Central memory CD8-positive, alpha-beta T cell (primary cell): ENCODE results near the gene PDCD1.

Source experiments
- ATAC-seq: fragments of 150-1000 bp; cut with Tn5 transposase; replicated peaks from 2 replicates; pipeline ENCODE4 v1.10.0; 2022; ENCODE audit warnings: mild to moderate bottlenecking, moderate FRiP score, moderate number of reproducible peaks; ENCODE audit not compliant: poor library complexity, severe bottlenecking; ENCODE audit errors: extremely low read depth
- DNase-seq, 2 donors: peaks; one replicate each; pipeline ENCODE4 v3.0.0; 2021; ENCODE audit warnings: low spot score in 2 of 2
- H3K27ac Mint-ChIP-seq: one replicate; pipeline ENCODE4 v1.8.0; 2022; ENCODE audit warnings: low read depth, mild to moderate bottlenecking, moderate library complexity, mixed read lengths
- H3K27me3 Mint-ChIP-seq: one replicate; pipeline ENCODE4 v1.8.0; 2022; ENCODE audit warnings: mixed read lengths
- H3K36me3 Mint-ChIP-seq: one replicate; pipeline ENCODE4 v1.8.0; 2022; ENCODE audit warnings: mild to moderate bottlenecking, moderate library complexity, mixed read lengths; ENCODE audit not compliant: insufficient read depth
- H3K4me1 Mint-ChIP-seq: one replicate; pipeline ENCODE4 v1.8.0; 2022; ENCODE audit warnings: mixed read lengths
- H3K4me3 Mint-ChIP-seq: one replicate; pipeline ENCODE4 v1.8.0; 2022; ENCODE audit warnings: mild to moderate bottlenecking, moderate library complexity, mixed read lengths
- H3K9me3 Mint-ChIP-seq: one replicate; pipeline ENCODE4 v1.8.0; 2022; ENCODE audit warnings: mixed read lengths

Gene PDCD1

DNA sequence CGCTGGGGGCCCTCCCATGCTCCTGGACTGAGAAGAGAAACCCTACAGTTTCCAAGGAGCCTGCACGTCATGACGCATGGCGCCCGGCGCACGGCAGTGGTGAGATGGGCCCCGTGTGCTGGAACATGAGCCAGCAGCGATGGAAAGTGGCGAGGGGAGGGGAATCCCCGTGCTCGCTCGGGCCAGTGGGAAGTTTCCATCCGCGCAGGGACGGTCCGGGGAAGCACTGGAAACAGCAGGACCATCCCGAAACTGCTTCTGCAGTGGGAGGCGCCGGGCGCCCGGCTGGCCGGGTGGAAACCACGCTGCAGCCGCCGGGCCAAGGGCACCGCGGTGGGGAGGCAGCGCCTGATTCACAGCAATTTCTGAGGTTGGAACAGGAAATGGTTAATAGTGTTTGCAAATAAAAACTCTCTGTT, 4.9 kb upstream of the PDCD1 start:
- Mint-ChIP-seq H3K27ac (peak overlapping the region; percentile 89), H3K4me1 (peaks cover 58% of the 10 kb centered on the region), H3K4me3 (peak overlapping the region; percentile 68), H3K27me3 (no peaks in the 10 kb centered on the region), H3K9me3 (peaks cover 6% of the 10 kb centered on the region), H3K36me3 (peaks cover 30% of the 10 kb centered on the region)
- DNase-seq (no peak), ATAC-seq (peak; percentile 6)

DNA sequence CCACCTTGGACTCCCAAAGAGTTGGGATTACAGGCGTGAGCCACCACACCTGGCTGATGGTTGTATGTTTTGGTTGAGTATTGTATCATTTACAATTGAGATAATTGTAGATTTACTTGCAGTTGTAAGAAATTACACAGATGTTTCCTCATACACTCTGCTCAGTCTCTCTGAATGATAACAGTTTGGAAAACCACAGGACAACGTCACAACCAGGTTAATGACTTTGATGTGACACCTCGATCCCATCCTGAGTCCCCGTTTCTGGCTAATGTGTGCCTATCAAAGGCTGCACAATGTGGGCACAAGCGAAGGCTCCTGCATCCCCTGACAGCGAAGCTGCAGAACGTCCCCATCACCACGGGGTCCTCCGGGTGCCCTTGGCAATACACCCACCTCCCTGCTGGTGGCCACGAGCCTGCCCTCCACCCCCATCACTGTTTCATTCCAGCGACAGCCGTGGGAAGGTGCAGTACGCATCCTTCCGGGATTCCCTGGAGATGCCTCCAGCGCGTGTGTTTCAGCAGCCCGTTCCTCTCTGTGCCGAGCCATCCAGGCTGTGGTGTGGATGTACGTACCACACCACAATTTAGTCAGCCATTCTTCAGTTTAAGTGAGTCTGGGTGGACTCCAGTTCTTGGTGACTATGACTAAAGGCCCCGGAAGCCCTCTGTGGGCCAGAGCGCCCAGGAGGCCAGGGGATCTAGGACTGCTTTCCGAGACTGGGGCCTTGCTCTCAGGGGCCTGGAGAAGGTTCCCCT, 4.3 kb upstream of the PDCD1 start:
- Mint-ChIP-seq H3K27me3 (no peaks in the 10 kb centered on the region), H3K27ac (peak overlapping the region; percentile 89), H3K36me3 (peaks cover 28% of the 10 kb centered on the region), H3K4me3 (peak overlapping the region; percentile 68), H3K4me1 (peaks cover 56% of the 10 kb centered on the region), H3K9me3 (peaks cover 6% of the 10 kb centered on the region)
- ATAC-seq (no peak), DNase-seq (no peak)

DNA sequence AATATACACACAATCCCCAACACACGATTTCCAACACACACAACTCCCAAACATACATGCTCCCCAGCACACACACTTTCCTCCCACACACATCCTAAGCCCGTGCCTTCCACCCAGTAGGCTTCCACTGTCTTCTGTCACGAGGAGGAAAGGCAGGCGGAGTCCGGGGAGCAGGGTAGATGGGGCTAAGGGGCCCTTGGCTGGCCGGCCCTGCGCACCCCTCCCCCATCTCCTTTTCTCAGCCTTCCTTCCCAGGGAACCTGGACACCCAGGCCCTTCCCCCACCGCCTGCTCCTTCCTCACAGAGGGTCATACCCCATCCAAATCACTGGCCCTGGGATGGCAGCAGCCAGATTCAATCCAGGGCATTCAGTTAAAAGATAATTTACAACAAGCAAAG, 3.4 kb upstream of the PDCD1 start:
- Mint-ChIP-seq H3K9me3 (peaks cover 6% of the 10 kb centered on the region), H3K36me3 (peaks cover 28% of the 10 kb centered on the region), H3K4me1 (peaks cover 63% of the 10 kb centered on the region), H3K27me3 (no peaks in the 10 kb centered on the region), H3K4me3 (peak overlapping the region; percentile 87), H3K27ac (peak overlapping the region; percentile 88)
- ATAC-seq (no peak), DNase-seq (no peak)

DNA sequence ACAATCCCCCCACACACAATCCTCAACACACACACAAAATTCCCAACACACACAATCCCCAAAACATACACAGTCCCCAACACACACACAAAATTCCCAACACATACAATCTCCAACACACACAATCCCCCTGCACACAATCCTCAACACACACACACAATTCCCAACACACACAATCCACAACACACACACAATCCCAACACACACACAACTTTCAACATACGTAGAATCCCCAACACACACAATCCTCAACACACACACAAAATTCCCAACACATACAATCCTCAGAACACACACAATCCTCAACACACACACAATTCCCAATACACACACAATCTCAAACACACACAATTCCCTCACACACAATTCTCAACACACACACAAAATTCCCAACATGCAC, 2.6 kb upstream of the PDCD1 start:
- H3K27ac Mint-ChIP-seq = peak overlapping the region; percentile 88
- peaks cover 28% of the 10 kb centered on the region for H3K36me3 Mint-ChIP-seq
- no peaks in the 10 kb centered on the region for H3K27me3 Mint-ChIP-seq
- no peak for DNase-seq
- H3K4me1 Mint-ChIP-seq = peaks cover 70% of the 10 kb centered on the region
- H3K9me3 Mint-ChIP-seq = peaks cover 6% of the 10 kb centered on the region
- ATAC-seq = no peak
- peak overlapping the region; percentile 87 for H3K4me3 Mint-ChIP-seq

DNA sequence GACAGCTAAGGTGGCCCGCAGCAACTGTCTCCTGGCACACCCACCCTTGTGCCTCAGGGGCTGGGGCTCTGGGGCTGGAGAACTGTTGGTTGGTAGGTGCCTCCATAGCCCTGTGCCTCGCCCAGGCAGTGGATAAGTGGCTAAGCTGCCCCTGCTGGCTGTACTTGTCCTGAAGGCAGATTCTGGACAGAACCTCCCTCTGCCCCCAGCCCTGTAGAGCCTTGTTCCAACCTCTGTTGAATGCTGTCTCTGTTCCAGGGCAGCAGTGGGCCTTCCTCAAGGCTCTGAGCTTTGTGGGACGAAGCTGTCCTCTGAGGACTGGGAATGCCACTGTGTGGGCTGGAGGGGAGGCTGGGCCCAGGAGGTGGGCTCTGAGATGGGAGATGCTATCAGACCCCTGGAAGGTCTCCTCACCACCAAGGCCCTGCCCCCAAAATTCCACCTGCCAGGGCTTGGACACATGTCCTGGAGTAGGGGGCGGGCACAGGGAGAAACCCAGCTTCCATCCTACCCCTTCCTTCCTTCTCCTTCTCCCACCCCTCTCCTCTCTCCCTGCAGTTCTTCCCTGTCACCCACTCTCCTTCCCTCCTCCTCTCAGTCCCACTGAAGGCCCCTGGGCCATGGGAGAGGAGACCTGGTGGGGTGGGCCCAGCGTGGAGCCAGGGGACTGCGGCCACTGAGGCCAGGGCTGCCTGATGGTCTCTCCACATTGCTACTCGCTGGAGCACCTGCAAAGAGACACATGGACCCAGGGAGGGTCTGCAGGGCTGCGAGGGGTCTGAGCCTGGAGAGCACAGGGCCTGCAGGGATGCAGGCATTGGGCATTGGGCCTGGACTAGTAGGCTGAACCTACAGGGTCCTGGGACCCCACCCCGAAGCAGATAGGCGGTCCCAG, 1.7 kb upstream of the PDCD1 start:
- Mint-ChIP-seq H3K27me3 (no peaks in the 10 kb centered on the region), H3K27ac (peak overlapping the region; percentile 97), H3K4me1 (peaks cover 70% of the 10 kb centered on the region), H3K9me3 (peaks cover 6% of the 10 kb centered on the region), H3K36me3 (peaks cover 28% of the 10 kb centered on the region), H3K4me3 (peak overlapping the region; percentile 87)
- ATAC-seq (no peak), DNase-seq (no peak)

DNA sequence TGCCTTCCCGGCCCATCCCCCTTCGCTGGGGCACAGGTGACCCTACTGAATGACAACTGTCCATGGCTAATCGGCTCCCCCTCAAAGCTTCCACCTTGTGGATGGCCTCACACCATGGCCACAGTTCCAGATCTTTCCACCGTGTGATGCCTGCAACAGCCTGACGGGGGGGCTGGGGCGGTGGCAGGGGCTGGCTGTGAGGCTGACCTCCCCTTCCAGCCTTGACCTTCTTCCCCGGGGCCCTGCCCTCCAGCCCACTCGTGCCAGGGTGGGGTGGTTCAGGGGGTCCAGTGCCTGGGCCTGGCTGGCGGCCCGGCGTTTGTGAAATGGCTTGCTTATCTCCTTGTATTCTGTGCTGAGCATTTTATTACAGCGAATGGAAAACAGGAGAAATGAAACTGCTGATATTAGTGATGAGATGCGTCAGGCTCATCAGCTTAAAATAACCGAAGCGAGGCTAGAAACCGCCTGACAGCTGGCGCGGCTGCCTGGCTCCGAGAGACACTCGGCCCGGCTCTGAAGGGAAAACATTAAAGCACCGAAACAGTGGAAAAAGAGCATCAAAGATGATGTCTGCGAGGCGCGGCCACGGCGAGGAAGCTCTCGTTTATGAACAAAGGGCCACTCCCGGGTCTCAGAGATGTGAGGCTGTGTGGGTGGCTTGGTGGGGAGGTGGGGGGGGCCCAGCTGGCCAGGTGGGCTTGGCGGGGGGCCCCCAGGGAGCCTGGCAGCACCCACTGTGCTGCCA, 916 bp upstream of the PDCD1 start:
- Mint-ChIP-seq H3K4me3 (peak overlapping the region; percentile 87), H3K36me3 (peaks cover 23% of the 10 kb centered on the region), H3K9me3 (peaks cover 6% of the 10 kb centered on the region), H3K4me1 (peaks cover 64% of the 10 kb centered on the region), H3K27ac (peak overlapping the region; percentile 97), H3K27me3 (no peaks in the 10 kb centered on the region)
- no peak for DNase-seq
- ATAC-seq = peak; percentile 35

DNA sequence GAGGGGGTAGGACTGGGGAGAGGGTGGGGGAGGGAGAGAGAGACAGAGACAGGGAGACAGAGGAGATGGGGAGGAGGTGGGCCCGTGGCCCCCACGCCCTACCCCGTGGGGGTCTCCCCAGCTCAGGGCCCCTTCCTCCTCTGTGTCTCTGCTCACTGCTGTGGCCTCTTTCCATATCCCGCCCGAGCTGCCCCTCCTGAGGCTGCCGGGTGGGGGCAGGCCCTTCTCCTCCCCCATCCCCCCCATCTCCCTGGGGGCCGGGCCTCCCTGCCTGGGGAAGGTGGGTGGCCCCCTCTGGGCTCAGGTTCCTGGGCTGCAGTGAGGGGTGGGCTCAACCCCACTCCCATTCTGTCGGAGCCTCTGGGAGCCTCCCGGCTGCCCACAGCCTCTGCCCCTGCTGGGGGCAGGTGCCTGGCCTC, 332 bp upstream of the PDCD1 start:
- H3K27me3 Mint-ChIP-seq = no peaks in the 10 kb centered on the region
- H3K4me1 Mint-ChIP-seq = peaks cover 58% of the 10 kb centered on the region
- H3K4me3 Mint-ChIP-seq = peak overlapping the region; percentile 87
- ATAC-seq = peak; percentile 12
- DNase-seq = no peak
- peaks cover 1% of the 10 kb centered on the region for H3K9me3 Mint-ChIP-seq
- H3K27ac Mint-ChIP-seq = peak overlapping the region; percentile 97
- H3K36me3 Mint-ChIP-seq = peaks cover 17% of the 10 kb centered on the region

DNA sequence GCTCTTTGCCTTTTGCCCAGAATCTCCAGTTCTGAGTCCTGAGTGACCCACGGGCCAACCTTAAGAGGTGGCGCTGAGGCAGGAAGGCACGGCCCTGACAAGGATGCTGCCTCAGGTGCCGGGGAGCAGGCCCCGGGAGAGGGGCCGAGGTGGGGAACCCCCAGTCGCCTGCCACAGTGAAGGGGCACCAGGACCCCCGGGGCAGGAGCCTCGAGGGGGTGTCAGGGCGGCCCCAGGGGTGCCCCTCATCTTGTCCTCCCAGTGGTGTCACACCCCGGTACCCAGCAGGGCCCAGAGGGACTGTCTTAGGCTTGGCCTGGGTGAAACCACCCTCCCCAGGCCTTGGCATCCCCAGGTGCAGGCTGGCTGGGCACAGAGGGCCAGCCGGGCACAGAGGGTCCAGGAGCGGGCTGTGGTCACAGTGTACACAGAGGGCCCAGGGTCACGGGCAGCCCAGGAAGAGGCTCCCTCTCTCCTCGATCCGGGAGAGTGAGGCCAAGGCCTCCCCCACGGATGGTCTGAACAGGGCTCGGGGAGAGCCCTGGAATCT, 1.0 kb downstream of the PDCD1 start:
- ATAC-seq (no peak), DNase-seq (no peak)
- Mint-ChIP-seq H3K27ac (peak overlapping the region; percentile 86), H3K4me3 (peak overlapping the region; percentile 87), H3K4me1 (peaks cover 50% of the 10 kb centered on the region), H3K27me3 (no peaks in the 10 kb centered on the region), H3K9me3 (no peaks in the 10 kb centered on the region), H3K36me3 (peaks cover 15% of the 10 kb centered on the region)

DNA sequence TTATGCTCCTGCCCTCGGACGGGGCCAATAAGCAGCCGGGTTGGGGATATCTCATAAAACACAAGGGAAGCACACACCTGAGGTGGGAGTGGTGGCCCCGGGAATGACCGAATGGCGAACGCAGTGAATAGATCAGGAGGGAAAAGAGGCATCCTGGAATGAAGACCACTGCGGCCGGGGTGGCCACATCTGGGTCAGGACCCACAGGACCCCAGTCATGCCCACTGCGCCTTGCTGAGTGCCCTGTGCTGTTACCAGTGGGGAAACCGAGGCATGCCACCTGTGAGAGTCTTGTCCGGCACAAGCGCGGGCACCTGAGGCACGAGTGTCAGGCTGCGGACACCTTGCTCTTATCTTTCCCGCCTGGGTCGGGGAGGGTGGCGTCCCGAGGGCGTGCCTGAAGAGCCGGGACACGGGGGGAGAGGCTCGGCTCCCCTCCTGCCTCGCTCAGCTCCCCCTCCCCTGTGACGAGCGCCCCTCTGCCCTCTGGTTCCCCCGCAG, 1.6 kb downstream of the PDCD1 start:
- no peaks in the 10 kb centered on the region for H3K9me3 Mint-ChIP-seq
- ATAC-seq (no peak), DNase-seq (no peak)
- no peaks in the 10 kb centered on the region for H3K27me3 Mint-ChIP-seq
- H3K27ac Mint-ChIP-seq = peak overlapping the region; percentile 86
- peaks cover 49% of the 10 kb centered on the region for H3K4me1 Mint-ChIP-seq
- H3K36me3 Mint-ChIP-seq = peaks cover 15% of the 10 kb centered on the region
- peak overlapping the region; percentile 87 for H3K4me3 Mint-ChIP-seq

DNA sequence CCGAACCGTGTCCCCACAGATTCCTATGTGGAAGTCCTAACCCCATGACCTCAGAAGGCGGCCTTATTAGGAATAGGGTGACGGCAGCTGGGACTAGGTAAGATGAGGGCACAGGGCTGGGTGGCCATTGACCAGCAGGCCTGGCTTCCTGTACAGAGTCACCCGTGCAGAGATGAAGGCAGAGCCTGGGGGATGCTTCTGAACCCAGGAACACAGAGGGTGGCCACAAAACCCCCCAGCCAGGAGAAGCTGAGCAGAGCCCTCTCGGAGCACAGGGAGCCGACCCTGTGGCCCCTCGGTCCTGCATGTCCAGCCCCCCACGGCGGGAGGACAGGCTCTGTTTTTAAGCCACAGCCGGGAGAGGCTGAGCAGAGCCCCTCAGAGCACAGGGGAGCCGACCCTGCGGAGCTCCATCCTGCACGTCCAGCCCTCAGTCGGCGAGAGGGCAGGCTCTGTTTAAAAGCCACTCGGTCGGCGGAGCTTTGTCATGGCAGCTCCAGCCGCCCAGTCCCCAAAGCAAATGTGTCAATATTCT, 2.7 kb downstream of the PDCD1 start:
- H3K27ac Mint-ChIP-seq = peak overlapping the region; percentile 86
- ATAC-seq = no peak
- DNase-seq = no peak
- H3K27me3 Mint-ChIP-seq = no peaks in the 10 kb centered on the region
- H3K9me3 Mint-ChIP-seq = no peaks in the 10 kb centered on the region
- peaks cover 42% of the 10 kb centered on the region for H3K4me1 Mint-ChIP-seq
- H3K4me3 Mint-ChIP-seq = peak overlapping the region; percentile 87
- H3K36me3 Mint-ChIP-seq = peaks cover 13% of the 10 kb centered on the region

DNA sequence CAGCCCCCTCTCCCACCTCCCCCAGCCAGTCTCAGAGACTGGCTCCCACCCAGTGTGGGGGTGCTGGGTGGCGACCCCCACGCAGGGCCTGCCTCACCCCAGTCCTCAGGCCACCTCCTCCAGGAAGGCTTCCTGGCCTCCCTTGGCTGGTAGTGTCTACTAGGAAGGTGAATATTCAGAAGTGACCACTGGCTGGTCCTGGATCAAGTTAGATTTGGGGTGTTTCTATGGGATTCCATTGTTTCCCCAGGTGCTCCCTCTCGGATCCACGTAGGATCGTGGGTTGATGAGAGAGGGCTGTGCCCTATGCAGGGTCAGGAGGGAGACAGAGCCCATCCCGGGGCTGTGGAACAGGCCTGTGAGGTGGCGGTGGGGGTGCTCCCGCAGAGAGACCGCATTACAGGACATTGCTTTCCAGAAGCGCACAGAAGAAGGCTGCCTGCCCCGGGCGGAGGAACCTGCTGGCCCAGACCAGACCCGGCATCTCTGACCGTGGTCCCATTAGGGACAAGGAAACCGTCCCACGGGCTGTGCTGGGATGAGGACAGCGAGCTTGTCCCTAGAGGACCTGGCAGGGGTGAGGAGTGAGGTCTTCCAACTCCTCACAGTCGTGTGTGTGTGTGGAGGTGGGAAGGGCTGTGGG, 3.3 kb downstream of the PDCD1 start:
- peaks cover 41% of the 10 kb centered on the region for H3K4me1 Mint-ChIP-seq
- no peak overlapping the region for H3K27ac Mint-ChIP-seq
- H3K9me3 Mint-ChIP-seq = no peaks in the 10 kb centered on the region
- H3K27me3 Mint-ChIP-seq = no peaks in the 10 kb centered on the region
- ATAC-seq = no peak
- peaks cover 13% of the 10 kb centered on the region for H3K36me3 Mint-ChIP-seq
- H3K4me3 Mint-ChIP-seq = peak overlapping the region; percentile 55
- no peak for DNase-seq
